Measurements from ENCODE around the gene ROR2. TPM values are rescaled to one million over a fixed set of nuclear protein-coding genes. Genes with fewer than 3 reads are reported as not detected.

Gene ROR2
- total RNA-seq, 4 donors from 2014 or later: 9.5 to 17.7 (median 15.9) TPM

GRCh38 chr9:91591627-91592026 is 358.4 kb downstream of the ROR2 start:
- WGBS, 2 donors: 54 to 63% methylated on average over 3 of the region's 3 CpGs
- Histone ChIP-seq H3K9me3 (no peaks in the 10 kb centered on the region), H3K4me3 (replicated peaks in 1 of 3) (no peak overlapping the region), H3K36me3 (no peaks in the 10 kb centered on the region), H3K4me1 (no peaks in the 10 kb centered on the region), H3K27me3 (no peaks in the 10 kb centered on the region), H3K27ac (no peak overlapping the region)
- intact Hi-C loops (cut with DNase I): no loop called here
- no peak for TF ChIP-seq CTCF (IDR thresholded peaks at IDR 0.05)
- no peak for TF ChIP-seq POLR2A (IDR thresholded peaks at IDR 0.05)
- DNase-seq: no peak

- Histone ChIP-seq H3K4me3 (replicated peaks in 1 of 3) (no peak overlapping the region), H3K4me1 (no peaks in the 10 kb centered on the region), H3K27me3 (no peaks in the 10 kb centered on the region), H3K36me3 (no peaks in the 10 kb centered on the region), H3K9me3 (no peaks in the 10 kb centered on the region), H3K27ac (no peak overlapping the region)
- intact Hi-C loops (cut with DNase I): no loop called here
- no peak for TF ChIP-seq CTCF (IDR thresholded peaks at IDR 0.05)
- TF ChIP-seq POLR2A (IDR thresholded peaks at IDR 0.05): no peak
- WGBS, 2 donors: 11 to 36% methylated on average over 4 to 7 of the region's 7 CpGs
- peak; percentile 7 to 16 for DNase-seq
Measured at GRCh38 chr9:91589101-91589553, 360.9 kb downstream of the ROR2 start.

GRCh38 chr9:91586282-91586681 is 363.7 kb downstream of the ROR2 start:
- TF ChIP-seq POLR2A (IDR thresholded peaks at IDR 0.05) (no peak), CTCF (IDR thresholded peaks at IDR 0.05) (no peak)
- no peaks in the 10 kb centered on the region for H3K4me1 ChIP-seq
- no peak overlapping the region for H3K27ac ChIP-seq
- WGBS, 2 donors: 70 to 71% methylated on average over 8 of the region's 8 CpGs
- no peak for DNase-seq
- no peak overlapping the region for H3K4me3 ChIP-seq (replicated peaks in 1 of 3)
- no peaks in the 10 kb centered on the region for H3K9me3 ChIP-seq
- intact Hi-C loops (cut with DNase I): no loop called here
- H3K36me3 ChIP-seq: no peaks in the 10 kb centered on the region
- H3K27me3 ChIP-seq: no peaks in the 10 kb centered on the region

GRCh38 chr9:91583966-91584365 is 366.1 kb downstream of the ROR2 start:
- H3K27me3 ChIP-seq: no peaks in the 10 kb centered on the region
- no peak for DNase-seq
- H3K4me3 ChIP-seq (replicated peaks in 1 of 3): no peak overlapping the region
- TF ChIP-seq CTCF (IDR thresholded peaks at IDR 0.05): no peak
- TF ChIP-seq POLR2A (IDR thresholded peaks at IDR 0.05): no peak
- no peak overlapping the region for H3K27ac ChIP-seq
- intact Hi-C loops (cut with DNase I): no loop called here
- WGBS, 2 donors: 92 to 96% methylated on average over 8 to 9 of the region's 9 CpGs
- H3K9me3 ChIP-seq: no peaks in the 10 kb centered on the region
- H3K4me1 ChIP-seq: no peaks in the 10 kb centered on the region
- H3K36me3 ChIP-seq: no peaks in the 10 kb centered on the region

- no peak for TF ChIP-seq CTCF (IDR thresholded peaks at IDR 0.05)
- no peak for TF ChIP-seq POLR2A (IDR thresholded peaks at IDR 0.05)
- Histone ChIP-seq H3K27ac (no peak overlapping the region), H3K27me3 (no peaks in the 10 kb centered on the region), H3K9me3 (no peaks in the 10 kb centered on the region), H3K4me3 (replicated peaks in 1 of 3) (no peak overlapping the region), H3K4me1 (no peaks in the 10 kb centered on the region), H3K36me3 (no peaks in the 10 kb centered on the region)
- intact Hi-C loops (cut with DNase I): no loop called here
- DNase-seq: no peak
Measured at GRCh38 chr9:91583161-91583875, 366.7 kb downstream of the ROR2 start.

All from thyroid gland (tissue), 4 donors.